DND-41 (cell line): ENCODE measurements around the gene AFF3.

Source experiments
- EZH2 ChIP-seq: IDR thresholded peaks from 3 replicates; pipeline ENCODE4 v1.6.1; 2012; ENCODE audit warnings: borderline replicate concordance, low read depth, mild to moderate bottlenecking, moderate library complexity, low read length, inconsistent platforms; ENCODE audit not compliant: severe bottlenecking
- TF ChIP-seq, protein P1 (sequence below): IDR thresholded peaks from 2 replicates; pipeline ENCODE4 v1.5.1; 2012; ENCODE audit warnings: borderline replicate concordance, low read length, moderate library complexity, mild to moderate bottlenecking; ENCODE audit not compliant: poor library complexity, severe bottlenecking; ENCODE audit errors: extremely low read depth

- TF ChIP-seq, protein P1, sequence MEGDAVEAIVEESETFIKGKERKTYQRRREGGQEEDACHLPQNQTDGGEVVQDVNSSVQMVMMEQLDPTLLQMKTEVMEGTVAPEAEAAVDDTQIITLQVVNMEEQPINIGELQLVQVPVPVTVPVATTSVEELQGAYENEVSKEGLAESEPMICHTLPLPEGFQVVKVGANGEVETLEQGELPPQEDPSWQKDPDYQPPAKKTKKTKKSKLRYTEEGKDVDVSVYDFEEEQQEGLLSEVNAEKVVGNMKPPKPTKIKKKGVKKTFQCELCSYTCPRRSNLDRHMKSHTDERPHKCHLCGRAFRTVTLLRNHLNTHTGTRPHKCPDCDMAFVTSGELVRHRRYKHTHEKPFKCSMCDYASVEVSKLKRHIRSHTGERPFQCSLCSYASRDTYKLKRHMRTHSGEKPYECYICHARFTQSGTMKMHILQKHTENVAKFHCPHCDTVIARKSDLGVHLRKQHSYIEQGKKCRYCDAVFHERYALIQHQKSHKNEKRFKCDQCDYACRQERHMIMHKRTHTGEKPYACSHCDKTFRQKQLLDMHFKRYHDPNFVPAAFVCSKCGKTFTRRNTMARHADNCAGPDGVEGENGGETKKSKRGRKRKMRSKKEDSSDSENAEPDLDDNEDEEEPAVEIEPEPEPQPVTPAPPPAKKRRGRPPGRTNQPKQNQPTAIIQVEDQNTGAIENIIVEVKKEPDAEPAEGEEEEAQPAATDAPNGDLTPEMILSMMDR = no peak
- TF ChIP-seq EZH2 = no peak
Measured at GRCh38 chr2:99626158-99626557, 516.2 kb downstream of the AFF3 start.
